Keratinocyte (primary cell): ENCODE data around the gene FARP1. TPM values are rescaled to one million over a fixed set of nuclear protein-coding genes. Genes with fewer than 3 reads are reported as not detected.

Experiments
- DNase-seq: peaks from one replicate; pipeline ENCODE4 v3.0.0-alpha.2; 2011; ENCODE audit warnings: low read depth, missing footprints, low spot score
- FAIRE-seq: peaks from 2 replicates; lab custom pipeline; 2011; peaks lifted over from hg19 to GRCh38; lab: Jason Lieb, UNC
- H2AFZ ChIP-seq: 2 replicates; pipeline ENCODE4 v1.6.0; 2012; ENCODE audit warnings: low read length, control low read depth, inconsistent platforms; ENCODE audit not compliant: control insufficient read depth
- H3K27ac ChIP-seq: 2 replicates; pipeline ENCODE4 v1.5.1; 2011; ENCODE audit warnings: low read length; ENCODE audit not compliant: control insufficient read depth, insufficient read depth
- H3K27me3 ChIP-seq: 3 replicates; pipeline ENCODE4 v1.6.0; 2011; ENCODE audit warnings: low read length; ENCODE audit not compliant: control insufficient read depth, insufficient read depth; ENCODE audit errors: extremely low read depth
- H3K36me3 ChIP-seq, 2 experiments: 2 replicates in 1 of 2; 3 replicates in 1 of 2; pipeline ENCODE4 v1.5.1; 2011; ENCODE audit warnings: low read length in 2 of 2, mild to moderate bottlenecking in 1 of 2; ENCODE audit not compliant: control insufficient read depth in 2 of 2, insufficient read depth in 2 of 2; ENCODE audit errors: extremely low read depth in 1 of 2
- H3K4me1 ChIP-seq: 3 replicates; pipeline ENCODE4 v1.5.1; 2011; ENCODE audit warnings: low read length; ENCODE audit not compliant: control insufficient read depth, insufficient read depth; ENCODE audit errors: extremely low read depth
- H3K4me2 ChIP-seq: 3 replicates; pipeline ENCODE4 v1.6.0; 2011; ENCODE audit warnings: low read depth, low read length; ENCODE audit not compliant: control insufficient read depth, insufficient read depth; ENCODE audit errors: extremely low read depth
- H3K4me3 ChIP-seq, 3 experiments: fragments of 200-600 bp in 1 of 3; sonication (generic) in 1 of 3; 2 replicates in 2 of 3; 3 replicates in 1 of 3; pipeline ENCODE4 v1.5.1; 2011 to 2016; ENCODE audit warnings: low read length in 3 of 3, mild to moderate bottlenecking in 3 of 3, control low read depth in 2 of 3, inconsistent platforms in 1 of 3, low read depth in 1 of 3, mixed read lengths in 1 of 3, mixed run types in 1 of 3, moderate library complexity in 1 of 3; ENCODE audit not compliant: control insufficient read depth in 2 of 3, insufficient read depth in 2 of 3; ENCODE audit errors: extremely low read depth in 1 of 3
- H3K79me2 ChIP-seq: 2 replicates; pipeline ENCODE4 v1.6.0; 2012; ENCODE audit warnings: low read length; ENCODE audit not compliant: control insufficient read depth, insufficient read depth
- H3K9ac ChIP-seq: 3 replicates; pipeline ENCODE4 v1.6.0; 2011; ENCODE audit warnings: low read length; ENCODE audit not compliant: control insufficient read depth, insufficient read depth; ENCODE audit errors: extremely low read depth
- H3K9me1 ChIP-seq: 3 replicates; pipeline ENCODE4 v1.6.0; 2011; ENCODE audit warnings: low read length; ENCODE audit not compliant: control insufficient read depth, insufficient read depth; ENCODE audit errors: extremely low read depth
- H3K9me3 ChIP-seq: 2 replicates; pipeline ENCODE4 v1.5.1; 2012; ENCODE audit warnings: low read depth, low read length; ENCODE audit not compliant: control insufficient read depth
- H4K20me1 ChIP-seq: 3 replicates; pipeline ENCODE4 v1.6.0; 2011; ENCODE audit warnings: low read length; ENCODE audit not compliant: control insufficient read depth, insufficient read depth; ENCODE audit errors: extremely low read depth
- EZH2 ChIP-seq: IDR thresholded peaks from one replicate; pipeline ENCODE4 v1.6.1; 2012; ENCODE audit warnings: inconsistent platforms, mild to moderate bottlenecking, low read length, moderate library complexity
- dilution Hi-C: fragments of 300-500 bp; cut with MboI; formaldehyde crosslinking; loops from one replicate; pipeline ENCODE4 v1.7.0; 2020; ENCODE audit warnings: low sequenced_read_pairs; ENCODE audit not compliant: extremely low pct_ligation_motif_present
- polyA plus RNA-seq, 5 experiments: library from polyadenylated mRNA; depleted of rRNA in 3 of 5; stranded (reverse) in 3 of 5; stranded (forward) in 1 of 5; unstranded in 1 of 5; fragments of >200 nt; gene quantifications; 1 replicate in 1 of 5; 2 replicates in 3 of 5; 3 replicates in 1 of 5; pipeline versions ENCODE4 v1.2.1 to v1.2.3, GENCODE V29; 2011 to 2012; ENCODE audit warnings: missing spikeins in 2 of 5, low read depth in 1 of 5, low replicate concordance in 1 of 5
- TF ChIP-seq, protein P1 (sequence below), 3 experiments: IDR thresholded peaks in 1 of 3; conservative IDR thresholded peaks in 1 of 3; optimal IDR thresholded peaks in 1 of 3; 2 replicates in 2 of 3; 3 replicates in 1 of 3; pipeline versions ENCODE3 to v1.5.1; 2011; ENCODE audit warnings: low read length in 3 of 3, mild to moderate bottlenecking in 3 of 3, moderate library complexity in 2 of 3, control low read depth in 1 of 3, inconsistent platforms in 1 of 3; ENCODE audit not compliant: insufficient read depth in 2 of 3; ENCODE audit errors: extremely low read depth in 1 of 3

FARP1 gene
- polyA plus RNA-seq, 1 donor (not counting 4 experiments of a cell fraction or from before 2014, with no cell fraction given) = 10.3 TPM

DNA sequence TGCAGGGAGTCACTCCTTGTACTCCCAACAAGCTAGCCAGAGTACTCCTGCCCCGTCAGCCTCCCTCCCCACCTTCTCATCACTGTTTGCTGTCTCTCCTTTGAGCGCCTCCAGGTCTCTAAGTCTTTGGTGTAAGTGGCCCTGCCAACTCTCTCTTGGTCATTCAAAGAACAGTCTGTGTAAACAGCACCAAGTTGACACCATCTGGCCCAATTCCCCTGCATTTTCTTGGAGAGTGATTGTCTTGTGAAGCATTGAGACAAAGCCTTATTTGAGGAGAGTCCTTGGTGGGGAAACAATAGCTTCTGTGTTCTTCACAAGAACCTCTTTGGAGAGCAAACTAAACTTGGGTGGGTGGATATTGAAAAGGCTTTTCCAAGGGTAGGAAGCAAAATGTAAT, 148.8 kb downstream of the FARP1 start:
- Histone ChIP-seq H3K9me1 (no peaks in the 10 kb centered on the region), H3K9me3 (no peaks in the 10 kb centered on the region), H3K4me1 (no peaks in the 10 kb centered on the region), H3K4me2 (no peak overlapping the region), H4K20me1 (no peaks in the 10 kb centered on the region), H3K27me3 (no peaks in the 10 kb centered on the region), H3K36me3 (no peaks in the 10 kb centered on the region), H3K79me2 (no peaks in the 10 kb centered on the region), H3K9ac (no peak overlapping the region), H3K4me3 (no peak overlapping the region), H2AFZ (no peak overlapping the region), H3K27ac (no peak overlapping the region)
- FAIRE-seq = no peak
- DNase-seq = no peak
- dilution Hi-C loops = no loop called here
- TF ChIP-seq, protein P1, sequence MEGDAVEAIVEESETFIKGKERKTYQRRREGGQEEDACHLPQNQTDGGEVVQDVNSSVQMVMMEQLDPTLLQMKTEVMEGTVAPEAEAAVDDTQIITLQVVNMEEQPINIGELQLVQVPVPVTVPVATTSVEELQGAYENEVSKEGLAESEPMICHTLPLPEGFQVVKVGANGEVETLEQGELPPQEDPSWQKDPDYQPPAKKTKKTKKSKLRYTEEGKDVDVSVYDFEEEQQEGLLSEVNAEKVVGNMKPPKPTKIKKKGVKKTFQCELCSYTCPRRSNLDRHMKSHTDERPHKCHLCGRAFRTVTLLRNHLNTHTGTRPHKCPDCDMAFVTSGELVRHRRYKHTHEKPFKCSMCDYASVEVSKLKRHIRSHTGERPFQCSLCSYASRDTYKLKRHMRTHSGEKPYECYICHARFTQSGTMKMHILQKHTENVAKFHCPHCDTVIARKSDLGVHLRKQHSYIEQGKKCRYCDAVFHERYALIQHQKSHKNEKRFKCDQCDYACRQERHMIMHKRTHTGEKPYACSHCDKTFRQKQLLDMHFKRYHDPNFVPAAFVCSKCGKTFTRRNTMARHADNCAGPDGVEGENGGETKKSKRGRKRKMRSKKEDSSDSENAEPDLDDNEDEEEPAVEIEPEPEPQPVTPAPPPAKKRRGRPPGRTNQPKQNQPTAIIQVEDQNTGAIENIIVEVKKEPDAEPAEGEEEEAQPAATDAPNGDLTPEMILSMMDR (optimal IDR thresholded peaks at IDR 0.05 in 1 of 3, IDR thresholded peaks at IDR 0.05 in 1 of 3, conservative IDR thresholded peaks at IDR 0.05 in 1 of 3; ENCODE audit: extremely low read depth in 1 of 3, insufficient read depth in 2 of 3, low read length in 3 of 3) = no peak
- TF ChIP-seq EZH2 = no peak

DNA sequence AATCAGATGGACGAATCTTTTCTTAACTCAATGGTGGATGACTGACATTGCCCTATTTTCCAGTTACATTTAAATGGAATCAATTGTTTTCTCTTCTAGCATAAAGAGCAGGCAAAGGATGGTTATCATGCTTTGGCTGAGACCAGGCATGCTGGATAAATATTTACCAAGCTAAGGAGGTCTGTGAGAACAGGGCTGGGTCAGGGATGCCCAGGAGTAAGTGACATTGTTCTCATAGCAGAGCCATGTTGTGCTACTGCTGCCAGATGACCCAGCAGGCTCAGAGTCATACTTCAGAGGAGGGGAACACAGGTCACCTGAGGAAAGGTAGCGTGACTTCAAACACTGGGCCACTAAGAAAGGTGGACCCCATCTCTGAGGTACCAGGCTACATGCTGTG, 150.2 kb downstream of the FARP1 start:
- H2AFZ ChIP-seq = no peak overlapping the region
- no peak overlapping the region for H3K9ac ChIP-seq
- no peak overlapping the region for H3K4me2 ChIP-seq
- dilution Hi-C loops = no loop called here
- DNase-seq = no peak
- FAIRE-seq = no peak
- no peaks in the 10 kb centered on the region for H3K9me1 ChIP-seq
- no peak overlapping the region for H3K27ac ChIP-seq
- H3K9me3 ChIP-seq = no peaks in the 10 kb centered on the region
- H3K4me1 ChIP-seq = no peaks in the 10 kb centered on the region
- no peaks in the 10 kb centered on the region for H4K20me1 ChIP-seq
- TF ChIP-seq, protein P1 (optimal IDR thresholded peaks at IDR 0.05 in 1 of 3, IDR thresholded peaks at IDR 0.05 in 1 of 3, conservative IDR thresholded peaks at IDR 0.05 in 1 of 3; ENCODE audit: extremely low read depth in 1 of 3, insufficient read depth in 2 of 3, low read length in 3 of 3) = no peak
- no peaks in the 10 kb centered on the region for H3K36me3 ChIP-seq
- no peaks in the 10 kb centered on the region for H3K79me2 ChIP-seq
- no peaks in the 10 kb centered on the region for H3K27me3 ChIP-seq
- H3K4me3 ChIP-seq = no peak overlapping the region
